BLaER1 treated with 17β-estradiol and CSF1 and Interleukin-3, amounts not matched to agents 10 nM and 100 nM (cell line): ENCODE measurements around the gene LSP1.

Experiments used
- H3K27ac ChIP-seq, 11 experiments: shearing (Covaris generic); formaldehyde crosslinking; 2 replicates each; pipeline ENCODE4 v1.8.1; 2022
- H3K27me3 ChIP-seq, 11 experiments: shearing (Covaris generic); formaldehyde crosslinking; 2 replicates each; pipeline ENCODE4 v1.8.1; 2022
- H3K36me3 ChIP-seq, 11 experiments: shearing (Covaris generic); formaldehyde crosslinking; 2 replicates each; pipeline ENCODE4 v1.8.1; 2022
- H3K4me1 ChIP-seq, 10 experiments: shearing (Covaris generic); formaldehyde crosslinking; 2 replicates each; pipeline ENCODE4 v1.8.1; 2022
- H3K4me2 ChIP-seq, 11 experiments: shearing (Covaris generic); formaldehyde crosslinking; 2 replicates each; pipeline ENCODE4 v1.8.1; 2022
- H3K4me3 ChIP-seq, 10 experiments: shearing (Covaris generic); formaldehyde crosslinking; 2 replicates each; pipeline ENCODE4 v1.8.1; 2022
- H3K9ac ChIP-seq, 11 experiments: shearing (Covaris generic); formaldehyde crosslinking; 2 replicates each; pipeline ENCODE4 v1.8.1; 2022
- H3K9me3 ChIP-seq, 11 experiments: shearing (Covaris generic); formaldehyde crosslinking; replicated peaks in 1 of 11; 2 replicates each; pipeline ENCODE4 v1.8.1; 2022
- H4K20me1 ChIP-seq, 11 experiments: shearing (Covaris generic); formaldehyde crosslinking; 2 replicates each; pipeline ENCODE4 v1.8.1; 2022
- Cebpa-rat ChIP-seq, 11 experiments: shearing (Covaris generic); IDR thresholded peaks; 2 replicates each; pipeline ENCODE4 v1.8.1; 2022

Gene LSP1

DNA sequence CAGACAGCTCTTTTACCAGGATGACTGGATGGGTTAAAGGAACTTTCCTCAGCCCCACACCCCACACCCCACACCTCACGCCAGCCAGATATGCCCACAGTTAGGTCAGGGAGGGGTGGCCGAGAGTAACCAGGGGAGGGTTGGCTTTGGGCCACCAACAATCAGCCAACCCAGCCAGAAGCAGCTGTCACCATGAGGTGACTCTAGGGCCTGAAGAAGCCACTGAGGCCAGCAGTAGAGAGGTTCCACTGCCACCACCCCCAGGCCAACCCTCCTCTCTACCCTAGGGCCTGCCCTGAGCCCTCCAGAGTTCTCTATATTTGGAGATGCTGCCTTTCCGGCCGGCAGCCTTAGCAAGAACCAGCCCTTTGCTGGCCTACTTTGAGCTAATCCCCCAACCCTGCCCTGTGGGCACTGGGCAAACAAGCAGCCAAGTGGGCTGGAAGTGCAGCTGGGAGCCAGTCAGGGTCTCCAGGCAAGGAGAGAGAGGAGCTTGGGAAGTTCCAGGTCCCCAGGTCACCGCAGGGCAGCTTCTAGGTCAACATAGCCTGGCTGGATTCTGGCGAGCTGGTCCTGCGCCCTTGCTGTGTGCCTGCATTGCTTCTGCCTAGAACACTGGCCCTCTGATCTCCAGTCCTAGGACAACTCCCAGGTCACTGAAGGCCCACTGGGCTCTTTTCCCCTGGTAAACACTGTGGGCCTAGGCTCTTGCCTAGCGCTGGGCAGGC lies 30.1 kb upstream of the LSP1 start:
- Histone ChIP-seq H3K36me3 (0 out of 22 replicates have a peak, but pooled peaks cover 0 to 7% (median 0%) of the 10 kb centered on the region in 11 experiments), H3K4me1 (peaks cover 0 to 10% (median 0%) of the 10 kb centered on the region in 10 experiments; a peak in 3 of 20 replicates), H3K9me3 (peaks cover 9 to 28% (median 19%) of the 10 kb centered on the region in 11 experiments), H4K20me1 (no peaks in the 10 kb centered on the region), H3K4me3 (no peak overlapping the region), H3K4me2 (no peak overlapping the region), H3K27me3 (no peaks in the 10 kb centered on the region), H3K9ac (no peak overlapping the region), H3K27ac (no peak overlapping the region)
- TF ChIP-seq Cebpa-rat (IDR thresholded peaks at IDR 0.05) = no peak

- no peak for TF ChIP-seq Cebpa-rat (IDR thresholded peaks at IDR 0.05)
- Histone ChIP-seq H3K27ac (no peak overlapping the region), H3K4me3 (no peak overlapping the region), H3K4me2 (no peak overlapping the region), H3K4me1 (peaks cover 0 to 12% (median 5%) of the 10 kb centered on the region in 10 experiments; a peak in 11 of 20 replicates), H3K9ac (no peak overlapping the region), H3K9me3 (peaks cover 9 to 22% (median 11%) of the 10 kb centered on the region in 11 experiments), H4K20me1 (no peaks in the 10 kb centered on the region), H3K36me3 (0 out of 22 replicates have a peak, but pooled peaks cover 0 to 7% (median 0%) of the 10 kb centered on the region in 11 experiments), H3K27me3 (0 out of 22 replicates have a peak, but pooled peaks cover 0 to 5% (median 0%) of the 10 kb centered on the region in 11 experiments)
Observed at GRCh38 chr11:1823376-1824220, 29.3 kb upstream of the LSP1 start.

DNA sequence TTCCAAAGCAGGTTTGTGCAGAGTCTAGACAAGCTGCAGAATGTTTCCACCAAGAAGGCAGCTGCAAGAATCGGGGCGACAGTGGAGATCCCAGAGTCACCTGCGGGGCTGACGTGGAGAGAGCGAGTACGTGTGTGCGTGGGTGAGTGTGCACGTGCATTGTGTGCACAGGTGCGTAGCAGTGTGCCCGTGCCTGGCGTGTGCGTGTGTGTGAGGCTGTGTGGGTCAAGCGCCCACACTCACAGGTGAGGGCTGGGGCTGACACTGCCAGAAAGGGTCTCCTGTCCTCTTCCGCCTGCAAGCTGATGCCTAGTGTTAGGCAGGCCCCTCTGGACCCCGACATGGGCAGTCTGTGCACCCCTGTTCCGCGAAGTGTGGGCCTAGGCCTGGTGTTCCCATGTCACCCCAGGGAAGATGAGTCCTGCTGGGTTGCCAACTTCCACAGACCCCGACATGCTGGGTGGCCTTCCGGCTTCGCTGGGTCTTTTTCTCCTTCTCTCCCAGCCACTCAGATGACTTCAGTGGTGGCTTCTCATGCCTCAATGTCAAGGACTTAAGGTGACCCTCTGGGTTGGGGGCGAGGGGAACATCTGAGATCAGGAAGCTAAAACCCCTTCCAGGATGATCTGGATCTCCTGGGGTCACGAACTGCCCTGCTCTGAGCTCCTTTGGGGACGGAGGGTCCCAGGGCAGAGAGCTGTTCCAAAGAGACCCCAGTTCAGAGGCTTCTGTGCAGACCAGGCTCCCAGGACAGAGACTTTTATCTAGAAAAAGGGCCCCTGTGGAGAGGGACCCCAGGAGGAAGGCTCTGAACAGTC lies 28.5 kb upstream of the LSP1 start:
- H3K27me3 ChIP-seq = 0 out of 22 replicates have a peak, but pooled peaks cover 0 to 5% (median 0%) of the 10 kb centered on the region in 11 experiments
- no peak overlapping the region for H3K4me2 ChIP-seq
- no peak for TF ChIP-seq Cebpa-rat (IDR thresholded peaks at IDR 0.05)
- peaks cover under 1 to 14% (median 2%) of the 10 kb centered on the region in 11 experiments; a peak in 15 of 22 replicates for H3K9me3 ChIP-seq
- H3K9ac ChIP-seq = no peak overlapping the region
- H3K4me1 ChIP-seq = peaks cover 4 to 21% (median 13%) of the 10 kb centered on the region in 10 experiments; a peak in 18 of 20 replicates
- H3K27ac ChIP-seq = no peak overlapping the region
- no peak overlapping the region for H3K4me3 ChIP-seq
- H3K36me3 ChIP-seq = no peaks in the 10 kb centered on the region
- no peaks in the 10 kb centered on the region; a peak in 1 of 22 replicates for H4K20me1 ChIP-seq

GRCh38 chr11:1825039-1825740 lies 27.7 kb upstream of the LSP1 start:
- Histone ChIP-seq H3K4me1 (peaks cover 9 to 28% (median 21%) of the 10 kb centered on the region in 10 experiments), H3K27ac (no peak overlapping the region), H3K4me2 (peak overlapping the region in 1 of 11 experiments; percentile 40; a peak in 2 of 22 replicates), H4K20me1 (no peaks in the 10 kb centered on the region; a peak in 2 of 22 replicates), H3K4me3 (no peak overlapping the region), H3K9me3 (peaks cover 0 to 6% (median 0%) of the 10 kb centered on the region in 11 experiments; a peak in 2 of 22 replicates), H3K36me3 (no peaks in the 10 kb centered on the region), H3K9ac (no peak overlapping the region; a peak in 1 of 22 replicates), H3K27me3 (peaks cover 0 to 9% (median 0%) of the 10 kb centered on the region in 11 experiments; a peak in 1 of 22 replicates)
- TF ChIP-seq Cebpa-rat (IDR thresholded peaks at IDR 0.05) = no peak

- Histone ChIP-seq H3K4me2 (no peak overlapping the region), H3K27me3 (peaks cover 0 to 16% (median 0%) of the 10 kb centered on the region in 11 experiments; a peak in 2 of 22 replicates), H3K4me3 (no peak overlapping the region), H3K9ac (no peak overlapping the region), H3K27ac (no peak overlapping the region), H3K4me1 (peaks cover 17 to 36% (median 28%) of the 10 kb centered on the region in 10 experiments), H3K9me3 (no peaks in the 10 kb centered on the region; a peak in 1 of 22 replicates), H3K36me3 (no peaks in the 10 kb centered on the region), H4K20me1 (no peaks in the 10 kb centered on the region; a peak in 2 of 22 replicates)
- TF ChIP-seq Cebpa-rat (IDR thresholded peaks at IDR 0.05) = no peak
Observed at GRCh38 chr11:1825785-1826451, 27.0 kb upstream of the LSP1 start.

- no peaks in the 10 kb centered on the region for H3K36me3 ChIP-seq
- peak overlapping the region in 1 of 11 experiments; percentile 33; a peak in 1 of 22 replicates for H3K4me2 ChIP-seq
- H3K9me3 ChIP-seq = no peaks in the 10 kb centered on the region
- no peak overlapping the region for H3K4me3 ChIP-seq
- H3K4me1 ChIP-seq = peaks cover 23 to 43% (median 35%) of the 10 kb centered on the region in 10 experiments
- H3K9ac ChIP-seq = no peak overlapping the region
- H4K20me1 ChIP-seq = no peaks in the 10 kb centered on the region; a peak in 2 of 22 replicates
- no peak for TF ChIP-seq Cebpa-rat (IDR thresholded peaks at IDR 0.05)
- H3K27me3 ChIP-seq = peaks cover 0 to 17% (median 0%) of the 10 kb centered on the region in 11 experiments; a peak in 3 of 22 replicates
- no peak overlapping the region for H3K27ac ChIP-seq
Observed at GRCh38 chr11:1826552-1827094, 26.3 kb upstream of the LSP1 start.

- H3K4me3 ChIP-seq = no peak overlapping the region
- peak overlapping the region in 1 of 11 experiments; percentile 33; a peak in 1 of 22 replicates for H3K4me2 ChIP-seq
- H3K9me3 ChIP-seq = no peaks in the 10 kb centered on the region
- H3K27me3 ChIP-seq = peaks cover 0 to 17% (median 0%) of the 10 kb centered on the region in 11 experiments; a peak in 3 of 22 replicates
- no peak for TF ChIP-seq Cebpa-rat (IDR thresholded peaks at IDR 0.05)
- peaks cover 29 to 49% (median 41%) of the 10 kb centered on the region in 10 experiments for H3K4me1 ChIP-seq
- no peak overlapping the region for H3K9ac ChIP-seq
- no peaks in the 10 kb centered on the region; a peak in 2 of 22 replicates for H4K20me1 ChIP-seq
- H3K27ac ChIP-seq = no peak overlapping the region
- H3K36me3 ChIP-seq = no peaks in the 10 kb centered on the region
Observed at GRCh38 chr11:1827095-1827813, 25.6 kb upstream of the LSP1 start.
